Transverse colon (tissue), 3 donors: ENCODE data around the gene CELSR2.

Experiments used
- CTCF ChIP-seq, 5 experiments: fragments of 200-600 bp in 3 of 5; fragments of 450-650 bp in 2 of 5; sonication (generic) in 3 of 5; IDR thresholded peaks; 1 replicate in 2 of 5; 2 replicates in 3 of 5; pipeline ENCODE4 v1.5.1; 2016 to 2017; ENCODE audit warnings: antibody characterized with exemption in 5 of 5, inconsistent platforms in 3 of 5, mild to moderate bottlenecking in 2 of 5, moderate library complexity in 1 of 5
- EP300 ChIP-seq: sonication (generic); formaldehyde crosslinking; IDR thresholded peaks from one replicate; pipeline ENCODE4 v1.6.1; 2017; ENCODE audit warnings: antibody characterized with exemption, low read depth

- TF ChIP-seq CTCF (IDR thresholded peaks at IDR 0.05) (peak; percentile 91 to 98 (median 93)), EP300 (no peak)
Observed at GRCh38 chr1:109277434-109278204, 28.3 kb downstream of the CELSR2 start.
